T-helper 17 cell (primary cell): ENCODE results near the gene FBXO11. TPM values are rescaled to one million over a fixed set of nuclear protein-coding genes. Genes with fewer than 3 reads are reported as not detected.
"Not testable (repeated sequence)": the region's sequence is repeated elsewhere in the genome, so short reads cannot be mapped to it uniquely, and the experiment has no call there.

ENCODE experiments used
- ATAC-seq: fragments of 150-1000 bp; cut with Tn5 transposase; 2 replicates; pipeline ENCODE4 v1.10.0; 2021; ENCODE audit warnings: mild to moderate bottlenecking, moderate library complexity
- DNase-seq, 3 donors: peaks; one replicate each; pipeline versions ENCODE4 v3.0.0 to v3.0.0-alpha.2; 2020 to 2021
- H3K9me3 ChIP-seq: one replicate; pipeline ENCODE4 v1.7.0; 2013; ENCODE audit warnings: low read length, mild to moderate bottlenecking; ENCODE audit not compliant: control insufficient read depth, poor library complexity, severe bottlenecking
- H3K27ac Mint-ChIP-seq: one replicate; pipeline ENCODE4 v1.8.0; 2022; ENCODE audit warnings: mild to moderate bottlenecking, moderate library complexity, mixed read lengths
- H3K27me3 Mint-ChIP-seq: one replicate; pipeline ENCODE4 v1.8.0; 2022; ENCODE audit warnings: mixed read lengths
- H3K36me3 Mint-ChIP-seq: one replicate; pipeline ENCODE4 v1.8.0; 2022; ENCODE audit warnings: low read depth, mixed read lengths
- H3K4me1 Mint-ChIP-seq: one replicate; pipeline ENCODE4 v1.8.0; 2022; ENCODE audit warnings: mild to moderate bottlenecking, mixed read lengths
- H3K4me3 Mint-ChIP-seq: one replicate; pipeline ENCODE4 v1.8.0; 2022; ENCODE audit warnings: mild to moderate bottlenecking, moderate library complexity, mixed read lengths
- total RNA-seq, 4 donors: library from RNA in 2 of 4; stranded (reverse) in 2 of 4; gene quantifications; one replicate each; pipeline ENCODE4 v1.2.3 and lab custom pipeline; 2022 to 2026

The FBXO11 gene
- 100 to 1,000 TPM in 1 of 2 donors, 10 to 100 TPM in 1; 95.7 to 106 TPM for total RNA-seq
- 107 to 149 reads per million in 2 donors for total RNA-seq (lab: John Stamatoyannopoulos, UW)

GRCh38 chr2:47906157-47907038 lies at the start of gene FBXO11:
Gene FBXO11 (minus strand): TSS chr2:47906498. CDS start chr2:47905720, 778 bp downstream.
- H3K9me3 ChIP-seq = no peaks in the 10 kb centered on the region
- H3K27ac Mint-ChIP-seq = peak within 1 kb of the TSS; percentile 97
- peaks cover 22% of the 10 kb centered on the region for H3K4me1 Mint-ChIP-seq
- no peaks in the 10 kb centered on the region for H3K27me3 Mint-ChIP-seq
- DNase-seq (peak; percentile 85 to 95 (median 90)), ATAC-seq (peak; percentile 83)
- peak within 1 kb of the TSS; percentile 95 for H3K4me3 Mint-ChIP-seq
- peaks cover 2% of the 10 kb centered on the region for H3K36me3 Mint-ChIP-seq

DNA sequence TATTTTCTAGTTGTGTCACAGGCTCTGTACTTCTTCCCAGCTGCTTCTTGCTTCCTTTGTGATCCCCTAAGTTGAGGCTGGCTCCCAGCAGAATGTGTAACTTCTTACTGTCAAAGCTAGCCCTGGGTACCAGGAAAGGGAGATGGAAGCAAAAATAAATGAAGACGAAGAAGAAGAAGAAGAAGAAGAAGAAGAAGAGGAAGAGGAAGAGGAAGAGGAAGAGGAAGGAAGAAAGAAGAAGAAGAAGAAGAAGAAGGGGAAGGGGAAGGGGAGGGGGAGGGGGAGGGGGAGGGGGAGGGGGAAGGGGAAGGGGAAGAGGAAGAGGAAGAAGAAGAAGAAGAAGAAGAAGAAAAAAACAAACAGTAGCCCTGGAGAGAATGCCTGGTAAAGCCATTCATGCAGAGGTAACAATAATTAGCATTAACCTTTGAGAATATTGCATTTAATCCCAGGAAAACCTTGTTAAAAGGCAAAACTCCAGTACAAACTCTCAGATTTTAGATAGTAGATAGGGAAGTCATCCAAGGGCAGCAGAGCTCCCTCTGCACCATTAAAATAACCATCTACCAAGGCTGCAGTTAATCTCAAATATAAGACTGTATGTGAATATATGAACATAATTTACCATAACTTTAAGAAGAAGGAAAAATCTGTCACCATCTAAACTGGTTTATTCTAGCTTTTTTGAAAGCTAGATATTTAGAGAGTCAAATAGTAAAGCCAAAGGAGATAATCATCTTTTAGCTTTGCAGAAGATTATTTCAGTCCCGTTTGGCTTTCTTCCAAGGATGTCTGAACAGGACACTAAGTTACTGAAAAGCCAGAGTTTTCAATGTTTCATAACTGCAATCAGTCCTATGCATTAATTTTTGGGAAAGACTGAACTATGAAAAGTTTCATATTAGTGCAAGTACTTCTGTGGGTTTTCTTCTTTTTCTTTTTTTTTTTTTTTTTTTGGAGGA lies 44.3 kb upstream of the FBXO11 start:
- no peak for ATAC-seq
- Mint-ChIP-seq H3K36me3 (no peaks in the 10 kb centered on the region), H3K27ac (no peak overlapping the region), H3K27me3 (peaks cover 10% of the 10 kb centered on the region), H3K4me3 (no peak overlapping the region), H3K4me1 (no peaks in the 10 kb centered on the region)
- H3K9me3 ChIP-seq = no peaks in the 10 kb centered on the region
- no peak for DNase-seq

GRCh38 chr2:47946593-47946992 lies 40.3 kb upstream of the FBXO11 start:
- H3K9me3 ChIP-seq = no peaks in the 10 kb centered on the region
- ATAC-seq = no peak
- no peak overlapping the region for H3K27ac Mint-ChIP-seq
- no peak for DNase-seq
- no peak overlapping the region for H3K4me3 Mint-ChIP-seq
- peaks cover 15% of the 10 kb centered on the region for H3K27me3 Mint-ChIP-seq
- H3K36me3 Mint-ChIP-seq = no peaks in the 10 kb centered on the region
- no peaks in the 10 kb centered on the region for H3K4me1 Mint-ChIP-seq

- H3K4me3 Mint-ChIP-seq = no peak overlapping the region
- DNase-seq (no peak), ATAC-seq (no peak)
- no peaks in the 10 kb centered on the region for H3K4me1 Mint-ChIP-seq
- H3K36me3 Mint-ChIP-seq = no peaks in the 10 kb centered on the region
- H3K27me3 Mint-ChIP-seq = peaks cover 21% of the 10 kb centered on the region
- no peaks in the 10 kb centered on the region for H3K9me3 ChIP-seq
- H3K27ac Mint-ChIP-seq = no peak overlapping the region
Measured at GRCh38 chr2:47945046-47945781, 38.9 kb upstream of the FBXO11 start.

- ATAC-seq (no peak), DNase-seq (no peak)
- H3K36me3 Mint-ChIP-seq = no peaks in the 10 kb centered on the region
- H3K4me1 Mint-ChIP-seq = peaks cover 5% of the 10 kb centered on the region
- H3K27me3 Mint-ChIP-seq = peaks cover 32% of the 10 kb centered on the region
- H3K9me3 ChIP-seq = no peaks in the 10 kb centered on the region
- no peak overlapping the region for H3K27ac Mint-ChIP-seq
- no peak overlapping the region for H3K4me3 Mint-ChIP-seq
Measured at GRCh38 chr2:47941936-47942335, 35.6 kb upstream of the FBXO11 start.

DNA sequence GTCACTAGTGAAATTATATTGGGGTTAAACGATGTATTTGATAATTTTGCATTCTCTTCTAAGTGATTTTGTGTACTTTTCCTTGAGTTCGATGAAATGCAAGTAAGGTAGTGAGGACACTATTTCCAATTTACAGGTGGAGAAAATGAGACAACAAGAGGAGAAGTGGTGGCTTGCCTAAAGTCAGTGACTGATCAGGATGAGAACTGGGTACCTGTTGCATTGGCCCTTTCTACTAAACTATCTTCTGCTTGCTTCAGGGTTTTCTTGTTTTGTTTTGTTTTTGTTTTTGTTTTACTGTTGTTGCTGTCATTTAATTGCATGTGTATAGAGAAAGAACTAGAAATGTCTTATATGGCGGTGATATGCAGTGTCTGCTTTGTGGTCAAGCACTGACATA lies 31.4 kb upstream of the FBXO11 start:
- DNase-seq (no peak), ATAC-seq (no peak)
- Mint-ChIP-seq H3K27me3 (peaks cover 32% of the 10 kb centered on the region), H3K4me1 (peaks cover 5% of the 10 kb centered on the region), H3K27ac (no peak overlapping the region), H3K36me3 (no peaks in the 10 kb centered on the region), H3K4me3 (no peak overlapping the region)
- no peaks in the 10 kb centered on the region for H3K9me3 ChIP-seq

- peaks cover 5% of the 10 kb centered on the region for H3K4me1 Mint-ChIP-seq
- no peaks in the 10 kb centered on the region for H3K9me3 ChIP-seq
- ATAC-seq (no peak), DNase-seq (no peak)
- H3K27me3 Mint-ChIP-seq = peaks cover 16% of the 10 kb centered on the region
- H3K36me3 Mint-ChIP-seq = no peaks in the 10 kb centered on the region
- no peak overlapping the region for H3K4me3 Mint-ChIP-seq
- peak overlapping the region; percentile 9 for H3K27ac Mint-ChIP-seq
Measured at GRCh38 chr2:47935071-47935470, 28.8 kb upstream of the FBXO11 start.

DNA sequence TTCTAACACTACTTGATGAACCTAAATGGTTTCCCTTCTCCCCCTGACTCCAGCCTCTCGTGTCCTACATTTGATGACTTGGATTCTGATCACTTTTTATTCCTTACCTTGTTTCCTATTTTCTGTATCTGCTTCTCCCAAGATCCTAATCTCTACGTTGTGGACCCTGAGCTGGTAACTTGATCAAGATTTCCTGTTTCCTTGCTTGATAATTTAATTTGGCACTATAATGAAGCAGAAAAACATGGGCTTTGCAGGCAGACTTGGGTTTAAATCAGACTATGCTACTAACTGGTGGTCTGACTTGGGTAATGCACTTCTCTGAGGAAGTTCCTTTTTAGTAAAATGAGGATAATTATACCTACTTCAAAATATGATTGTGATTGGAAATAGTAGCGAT lies 11.7 kb upstream of the FBXO11 start:
- Mint-ChIP-seq H3K4me1 (peaks cover 3% of the 10 kb centered on the region), H3K4me3 (no peak overlapping the region), H3K27me3 (no peaks in the 10 kb centered on the region), H3K36me3 (no peaks in the 10 kb centered on the region), H3K27ac (no peak overlapping the region)
- DNase-seq = no peak
- H3K9me3 ChIP-seq = no peaks in the 10 kb centered on the region
- no peak for ATAC-seq

- Mint-ChIP-seq H3K4me1 (peaks cover 3% of the 10 kb centered on the region), H3K36me3 (no peaks in the 10 kb centered on the region), H3K27ac (no peak overlapping the region), H3K4me3 (no peak overlapping the region), H3K27me3 (no peaks in the 10 kb centered on the region)
- no peaks in the 10 kb centered on the region for H3K9me3 ChIP-seq
- ATAC-seq (no peak), DNase-seq (no peak)
Measured at GRCh38 chr2:47917276-47917961, 11.1 kb upstream of the FBXO11 start.

- no peak overlapping the region for H3K27ac Mint-ChIP-seq
- H3K4me1 Mint-ChIP-seq = peaks cover 3% of the 10 kb centered on the region
- H3K4me3 Mint-ChIP-seq = no peak overlapping the region
- H3K36me3 Mint-ChIP-seq = no peaks in the 10 kb centered on the region
- no peaks in the 10 kb centered on the region for H3K9me3 ChIP-seq
- DNase-seq (no peak), ATAC-seq (no peak)
- H3K27me3 Mint-ChIP-seq = no peaks in the 10 kb centered on the region
Measured at GRCh38 chr2:47916412-47916811, 10.1 kb upstream of the FBXO11 start.

DNA sequence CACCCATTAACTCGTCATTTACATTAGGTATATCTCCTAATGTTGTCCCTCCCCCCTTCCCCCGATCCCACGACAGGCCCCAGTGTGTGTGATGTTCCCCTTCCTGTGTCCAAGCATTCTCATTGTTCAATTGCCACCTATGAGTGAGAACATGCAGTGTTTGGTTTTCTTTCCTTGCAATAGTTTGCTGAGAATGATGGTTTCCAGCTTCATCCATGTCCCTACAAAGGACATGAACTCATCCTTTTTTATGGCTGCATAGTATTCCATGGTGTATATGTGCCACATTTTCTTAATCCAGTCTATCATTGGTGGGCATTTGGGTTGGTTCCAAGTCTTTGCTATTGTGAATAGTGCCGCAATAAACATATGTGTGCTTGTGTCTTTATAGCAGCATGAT lies 4.4 kb upstream of the FBXO11 start:
- ATAC-seq, H3K9me3 ChIP-seq, H3K36me3 Mint-ChIP-seq, H3K27ac Mint-ChIP-seq, DNase-seq, H3K4me1 Mint-ChIP-seq, H3K4me3 Mint-ChIP-seq, H3K27me3 Mint-ChIP-seq: not testable (repeated sequence)

GRCh38 chr2:47908682-47909081 lies 2.4 kb upstream of the FBXO11 start:
- no peaks in the 10 kb centered on the region for H3K27me3 Mint-ChIP-seq
- H3K9me3 ChIP-seq = no peaks in the 10 kb centered on the region
- DNase-seq = no peak
- peaks cover 2% of the 10 kb centered on the region for H3K36me3 Mint-ChIP-seq
- H3K27ac Mint-ChIP-seq = peak overlapping the region; percentile 97
- H3K4me3 Mint-ChIP-seq = no peak overlapping the region
- peaks cover 16% of the 10 kb centered on the region for H3K4me1 Mint-ChIP-seq
- no peak for ATAC-seq
